GM18861 (cell line): ENCODE data around the gene IL21.
"Not testable (repeated sequence)": the region's sequence is repeated elsewhere in the genome, so short reads cannot be mapped to it uniquely, and the experiment has no call there.

Experiments
- ATAC-seq: cut with Tn5 transposase; IDR thresholded peaks from one replicate; pipeline ENCODE4 v1.9.1; 2021; ENCODE audit not compliant: unreplicated experiment

Gene IL21

DNA sequence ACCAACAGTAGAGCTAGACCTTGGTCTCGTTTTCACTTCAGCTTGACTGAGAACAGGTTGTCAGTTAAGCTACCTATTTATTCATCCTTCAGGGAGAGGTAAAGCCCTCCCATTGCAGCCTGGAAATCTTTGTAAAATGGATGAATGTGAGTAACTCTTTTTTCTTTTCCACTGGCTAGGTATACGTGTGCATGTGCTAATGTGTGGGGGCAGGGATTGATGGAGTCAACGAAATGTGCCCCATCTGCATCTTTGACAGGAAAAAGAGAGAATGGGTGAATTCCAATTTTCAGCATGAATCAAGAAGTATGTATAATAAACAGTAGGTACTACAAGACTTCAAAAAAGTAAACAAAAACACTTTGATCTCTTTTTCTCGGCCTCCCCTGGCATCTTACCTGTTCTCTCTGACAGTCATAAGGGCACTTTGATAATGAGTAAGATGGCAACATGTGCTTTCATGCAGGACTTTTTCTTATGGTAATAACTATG is at the start of gene IL21:
TSS of gene IL21 (minus strand) at position 51 of the 492 bp plus-strand sequence. CDS start 55 bp downstream, outside the sequence.
- no peak for ATAC-seq

DNA sequence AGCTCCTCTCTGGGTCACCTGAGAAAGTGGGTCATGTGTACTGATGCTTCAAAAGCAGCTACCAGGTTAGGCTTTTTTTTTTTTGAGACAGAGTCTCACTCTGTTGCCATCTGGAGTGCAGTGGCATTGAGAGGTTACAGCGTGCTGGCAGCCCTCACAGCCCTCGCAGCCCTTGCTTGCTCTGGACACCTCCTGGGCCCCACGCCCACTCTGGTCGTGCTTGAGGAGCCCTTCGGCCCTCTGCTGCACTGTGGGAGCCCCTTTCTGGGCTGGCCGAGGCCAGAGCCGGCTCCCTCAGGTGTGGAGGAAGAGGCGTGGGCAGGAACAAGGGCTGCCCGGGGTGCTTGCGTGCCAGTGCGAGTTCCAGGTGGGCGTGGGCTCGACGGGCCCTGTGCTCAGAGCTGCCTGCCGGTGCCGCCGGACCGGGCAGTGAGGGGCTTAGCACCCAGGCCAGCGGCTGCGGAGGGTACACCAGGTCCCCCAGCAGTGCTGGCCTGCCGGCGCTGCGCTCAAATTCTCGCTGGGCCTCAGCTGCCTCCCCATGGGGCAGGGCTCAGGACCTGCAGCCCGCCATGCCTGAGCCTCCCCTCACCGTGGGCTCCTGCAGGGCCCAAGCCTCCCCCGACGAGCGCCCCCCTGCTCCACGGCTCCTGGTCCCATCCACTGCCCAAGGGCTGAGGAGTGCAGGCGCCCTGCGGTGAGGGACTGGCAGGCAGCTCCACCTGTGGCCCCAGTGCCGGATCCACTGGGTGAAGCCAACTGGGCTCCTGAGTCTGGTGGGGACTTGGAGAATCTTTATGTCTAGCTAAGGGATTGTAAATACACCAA is 49.3 kb upstream of the IL21 start:
- no peak for ATAC-seq

DNA sequence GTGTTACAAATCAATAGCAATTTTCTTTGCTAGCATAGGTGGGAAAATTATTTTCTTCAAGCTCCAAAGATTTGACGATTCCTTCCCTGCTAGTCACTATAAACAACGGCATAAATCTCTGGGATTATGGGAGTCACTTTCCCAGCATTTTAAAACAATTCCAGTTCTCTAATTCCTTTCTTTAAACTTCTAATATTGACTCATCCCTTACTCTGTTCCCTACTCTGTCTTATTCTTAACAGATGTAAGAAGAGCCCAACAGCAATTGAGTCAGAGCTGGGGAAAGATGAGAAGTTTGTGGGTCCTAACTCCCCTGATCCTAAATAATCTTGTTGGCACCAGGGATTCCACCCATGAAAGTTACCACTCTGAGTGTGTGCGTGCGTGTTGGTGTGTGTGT is 47.4 kb upstream of the IL21 start:
- no peak for ATAC-seq

DNA sequence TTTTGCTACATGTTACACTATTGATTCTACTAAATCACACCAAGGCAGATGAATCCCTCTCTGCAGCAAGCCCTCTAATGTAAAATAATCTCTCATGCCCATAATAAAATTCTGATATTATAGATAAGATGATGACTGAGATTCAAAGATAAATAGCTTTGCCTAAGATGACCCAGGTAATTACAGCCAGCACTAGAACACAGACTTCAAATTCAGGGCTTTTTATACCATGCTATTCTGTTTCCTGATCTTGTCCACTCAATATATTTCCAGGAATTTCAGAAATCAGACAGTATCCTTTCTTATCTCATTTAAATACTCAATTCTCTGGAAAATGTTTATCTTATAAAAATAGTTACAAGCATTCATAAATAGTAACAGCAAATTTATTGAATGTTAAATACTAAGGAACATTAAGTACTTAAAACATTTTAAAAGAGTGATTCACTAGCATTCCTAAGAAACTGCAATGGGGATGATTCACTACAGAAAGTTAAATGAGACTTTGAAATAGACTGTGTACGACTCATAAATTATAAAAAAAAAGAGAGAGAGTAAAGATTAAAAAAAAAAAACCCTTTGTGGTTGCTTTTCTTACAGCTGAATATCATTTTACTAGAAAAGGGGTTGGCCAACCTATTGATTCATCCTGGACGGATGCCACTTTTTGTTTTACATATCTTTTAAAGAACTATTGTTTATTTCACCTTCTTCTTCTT is 45.8 kb upstream of the IL21 start:
- no peak for ATAC-seq

DNA sequence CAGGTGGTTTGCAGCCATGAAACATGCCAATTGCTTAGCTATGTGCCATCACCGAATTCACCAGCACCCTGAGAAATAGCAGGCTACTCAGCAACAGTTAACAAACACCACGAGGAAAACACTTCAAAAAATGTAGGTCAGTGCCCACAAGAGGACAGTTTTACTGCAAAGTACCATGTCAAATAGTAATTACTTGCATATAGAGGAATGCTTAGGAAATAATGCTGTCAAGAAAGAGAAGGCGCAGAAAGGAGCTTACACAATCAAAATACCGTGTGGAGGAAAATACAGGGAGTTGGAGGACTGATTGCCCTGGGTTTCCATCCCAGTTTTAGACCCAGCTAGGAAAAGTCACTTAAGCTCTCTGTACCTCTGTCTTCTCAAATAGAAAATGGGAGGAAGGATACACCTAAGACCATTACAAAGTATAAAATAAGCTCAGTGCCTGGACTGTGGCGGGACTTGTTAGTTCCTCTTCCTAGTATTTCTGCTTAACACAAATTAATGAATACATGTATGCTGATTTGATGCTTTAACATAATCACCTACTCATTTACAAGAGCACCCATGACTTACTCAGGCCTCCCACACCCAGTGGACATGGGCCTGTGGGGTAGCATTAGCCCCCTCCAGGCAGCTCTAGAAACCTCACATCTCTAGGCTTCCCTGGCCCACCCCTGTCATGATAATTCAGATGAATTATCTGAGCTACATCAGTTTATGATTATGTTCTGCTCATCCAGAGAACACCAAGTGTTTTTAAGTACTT is 44.5 kb upstream of the IL21 start:
- no peak for ATAC-seq

DNA sequence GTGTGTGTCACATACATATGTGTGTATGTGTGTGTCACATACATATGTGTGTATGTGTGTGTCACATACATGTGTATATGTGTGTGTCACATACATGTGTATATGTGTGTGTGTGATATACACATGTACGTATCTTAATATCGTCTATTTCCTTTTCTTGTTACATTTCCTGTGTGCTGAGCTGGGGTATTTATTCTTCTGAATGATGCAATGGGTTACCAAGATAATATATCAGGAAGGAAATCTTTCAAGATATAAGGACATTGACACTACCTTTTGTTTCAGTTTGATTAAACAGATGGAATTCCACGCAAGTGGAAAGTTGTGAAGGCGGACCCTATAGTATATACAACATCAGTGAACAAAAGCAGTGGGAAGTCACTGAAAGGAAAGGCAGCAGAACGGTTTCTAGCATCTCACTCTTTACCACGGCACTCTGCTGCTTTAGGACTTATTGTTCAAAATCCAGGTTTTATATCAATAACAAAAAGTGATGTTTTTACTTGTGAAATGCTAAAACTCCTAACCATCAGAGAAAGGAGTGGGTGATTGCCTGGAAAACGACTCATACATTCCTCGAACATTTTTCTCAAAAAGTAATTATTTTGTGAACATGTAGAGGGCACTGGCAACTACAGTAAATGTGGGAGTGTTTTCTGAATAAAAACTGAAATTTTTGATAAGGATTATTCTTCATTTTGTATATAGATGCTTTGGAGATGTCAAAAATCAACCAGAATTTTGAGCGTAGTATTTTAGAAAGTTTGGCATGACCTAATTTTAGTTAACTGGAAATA is 43.1 kb upstream of the IL21 start:
- ATAC-seq = no peak

DNA sequence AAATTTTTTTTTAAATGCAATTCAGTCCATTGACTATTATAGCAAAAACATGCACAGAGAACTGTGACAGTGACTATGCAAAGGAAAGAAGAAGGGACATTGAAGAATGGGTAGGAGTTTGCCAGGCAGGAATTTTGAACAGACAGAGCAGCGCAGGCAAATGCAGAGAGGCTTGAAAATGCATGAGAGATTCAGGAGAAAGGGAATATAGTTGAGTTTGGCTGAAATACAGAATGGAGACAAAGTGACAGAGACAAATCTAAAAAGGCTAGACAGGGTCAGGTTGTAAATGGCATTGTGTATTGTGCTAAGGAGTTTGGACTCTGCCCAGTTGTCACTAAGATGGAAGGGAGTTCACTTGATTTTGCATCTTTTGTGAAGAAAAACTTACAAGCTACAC is 42.4 kb upstream of the IL21 start:
- ATAC-seq = no peak

DNA sequence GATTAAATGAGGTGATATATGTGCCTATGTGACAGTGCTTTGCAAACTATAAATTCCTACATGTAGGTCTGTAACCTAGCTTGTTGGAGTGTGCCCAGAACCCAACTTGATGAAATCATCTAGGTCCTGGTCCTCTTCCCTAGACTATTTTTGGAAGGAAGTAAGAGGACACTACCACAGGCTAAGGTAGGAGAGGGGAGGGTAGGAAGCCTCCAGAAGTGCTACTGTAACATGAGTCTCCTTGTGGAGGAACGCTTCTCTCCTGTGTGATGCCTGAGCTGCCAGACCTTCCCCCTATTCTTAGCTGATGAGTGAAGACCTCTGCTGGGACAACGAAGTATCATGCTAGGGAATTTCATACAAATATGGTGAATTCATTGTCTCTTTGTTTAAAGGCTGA is 41.8 kb upstream of the IL21 start:
- no peak for ATAC-seq

DNA sequence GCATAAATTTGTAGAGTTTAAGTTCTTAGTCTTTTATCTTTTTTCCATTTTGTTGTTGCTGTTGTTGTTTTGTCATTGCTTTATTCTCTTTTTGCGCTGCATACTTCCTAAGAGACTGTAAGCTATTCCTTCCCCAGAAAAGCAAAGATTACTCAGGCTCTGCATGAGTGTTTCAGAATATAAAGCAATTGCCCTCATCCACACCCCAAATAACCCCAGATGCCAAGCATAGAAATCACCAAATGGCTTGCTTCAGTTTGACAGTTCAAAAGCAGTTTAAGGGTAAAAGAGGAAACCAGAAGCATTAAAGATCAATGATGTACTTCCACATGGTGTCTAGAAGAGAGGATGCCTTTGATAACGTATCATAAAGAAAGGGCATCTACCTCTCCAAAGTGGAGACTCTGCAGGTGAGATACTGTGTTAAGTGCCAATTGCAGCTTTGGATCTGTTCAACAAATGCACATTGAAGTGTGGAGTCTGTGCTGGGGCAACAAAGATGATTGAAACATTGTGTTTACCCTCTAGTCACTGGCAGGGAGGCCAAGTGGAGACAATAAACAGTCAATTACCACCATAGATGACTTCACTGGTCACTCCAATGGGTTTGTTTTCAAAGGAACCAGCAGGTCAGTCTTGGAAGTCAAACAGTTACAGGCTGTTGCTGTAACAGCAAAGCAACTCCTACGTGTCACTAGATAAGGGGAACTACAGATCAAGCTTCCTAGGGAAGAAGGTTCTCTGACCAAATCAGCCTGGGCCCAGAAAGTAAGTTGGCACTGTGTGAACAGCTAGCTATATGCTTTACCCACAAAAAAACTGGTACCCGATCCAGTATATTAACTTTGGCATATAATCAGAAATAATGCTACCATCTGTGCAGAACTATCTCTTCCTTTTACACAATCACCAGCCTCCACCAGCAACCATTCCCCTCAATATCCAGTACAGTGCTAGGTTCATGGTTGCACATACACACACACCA is 40.6 kb upstream of the IL21 start:
- no peak for ATAC-seq

DNA sequence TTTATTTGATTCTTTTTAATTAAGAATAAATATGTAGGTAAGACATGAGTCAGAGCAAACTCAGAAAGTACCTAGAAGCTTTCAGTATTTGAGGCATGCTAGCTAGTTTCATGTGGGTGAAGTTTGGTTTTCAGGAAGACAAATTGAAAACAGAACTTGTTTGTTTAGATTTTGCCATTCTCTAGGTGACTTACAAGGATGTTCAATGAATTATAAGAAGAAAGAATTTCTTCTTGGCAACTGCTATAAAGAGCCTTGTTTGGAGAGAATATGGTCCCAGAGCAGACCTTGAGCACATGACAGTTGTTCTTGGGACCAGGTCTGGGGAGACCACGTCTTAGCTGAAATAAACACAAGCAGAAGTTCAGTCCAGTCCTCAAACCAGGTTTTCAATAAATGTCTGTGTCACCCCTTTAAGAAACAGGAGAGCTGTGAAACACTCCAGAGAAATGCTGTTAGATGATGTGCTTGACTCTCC is 38.0 kb upstream of the IL21 start:
- peak; percentile 92 for ATAC-seq

DNA sequence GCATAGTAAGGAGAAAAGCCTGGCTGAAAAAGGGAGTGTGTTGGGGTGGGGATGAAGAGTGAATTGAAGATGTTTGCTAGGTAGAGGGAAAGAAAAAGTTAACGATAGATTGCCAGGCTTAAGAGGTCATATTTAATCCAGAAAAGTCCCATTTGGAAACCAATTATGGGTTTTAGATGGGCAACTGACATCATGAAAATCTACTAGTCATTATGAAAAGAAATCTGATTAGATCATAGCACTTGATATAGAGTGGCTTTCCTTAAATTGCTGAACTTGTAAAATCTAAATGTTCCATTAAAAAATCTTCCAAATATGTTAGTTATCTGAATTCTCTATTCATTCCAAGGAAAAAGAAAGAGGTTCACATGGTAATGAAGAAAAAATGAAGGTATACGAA is 37.5 kb upstream of the IL21 start:
- no peak for ATAC-seq

DNA sequence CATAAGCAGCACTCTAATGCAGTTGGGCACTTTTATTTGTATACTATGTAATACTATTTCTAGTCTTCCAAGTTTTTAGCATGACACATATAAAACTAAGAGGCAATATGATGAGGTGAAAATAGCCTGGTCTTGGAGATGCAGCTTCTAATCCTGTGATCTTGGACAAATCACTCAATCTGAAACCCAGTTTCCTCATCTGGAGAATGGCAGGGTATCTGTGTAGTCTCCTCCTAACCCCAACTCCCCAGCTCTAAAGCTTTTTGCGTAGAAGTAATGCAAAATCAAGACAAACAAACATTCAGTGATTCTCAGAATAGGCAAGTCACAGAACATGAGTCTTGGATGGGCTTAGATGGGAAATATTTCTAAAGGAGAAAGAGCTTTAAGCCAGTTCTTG is 36.7 kb upstream of the IL21 start:
- ATAC-seq = no peak

DNA sequence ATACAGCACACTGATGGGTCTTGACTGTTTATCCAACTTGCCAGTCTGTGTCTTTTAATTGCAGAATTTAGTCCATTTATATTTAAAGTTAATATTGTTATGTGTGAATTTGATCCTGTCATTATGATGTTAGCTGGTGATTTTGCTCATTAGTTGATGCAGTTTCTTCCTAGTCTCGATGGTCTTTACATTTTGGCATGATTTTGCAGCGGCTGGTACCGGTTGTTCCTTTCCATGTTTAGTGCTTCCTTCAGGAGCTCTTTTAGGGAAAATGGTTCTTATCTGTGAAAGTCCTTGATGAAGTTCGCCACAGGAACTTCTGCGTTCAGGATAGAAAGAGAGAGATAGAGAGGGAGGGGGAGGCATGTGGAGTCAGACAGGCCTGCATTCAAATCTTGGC is 35.7 kb upstream of the IL21 start:
- ATAC-seq = not testable (repeated sequence)

DNA sequence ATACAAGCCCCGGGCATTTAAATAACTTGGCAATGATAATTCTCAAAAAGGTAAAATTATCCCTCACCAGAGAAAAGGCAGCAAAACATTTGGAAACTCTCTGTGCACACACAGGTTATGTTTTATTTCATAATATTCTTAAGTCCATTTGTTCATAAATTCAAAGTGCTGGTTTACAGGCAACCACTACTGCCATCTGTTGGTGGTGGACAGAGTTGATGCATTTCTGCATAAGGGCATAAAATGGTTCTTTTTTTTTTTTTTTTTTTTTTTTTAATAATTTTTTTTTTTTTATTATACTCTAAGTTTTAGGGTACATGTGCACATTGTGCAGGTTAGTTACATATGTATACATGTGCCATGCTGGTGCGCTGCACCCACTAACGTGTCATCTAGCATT is 31.5 kb upstream of the IL21 start:
- no peak for ATAC-seq

DNA sequence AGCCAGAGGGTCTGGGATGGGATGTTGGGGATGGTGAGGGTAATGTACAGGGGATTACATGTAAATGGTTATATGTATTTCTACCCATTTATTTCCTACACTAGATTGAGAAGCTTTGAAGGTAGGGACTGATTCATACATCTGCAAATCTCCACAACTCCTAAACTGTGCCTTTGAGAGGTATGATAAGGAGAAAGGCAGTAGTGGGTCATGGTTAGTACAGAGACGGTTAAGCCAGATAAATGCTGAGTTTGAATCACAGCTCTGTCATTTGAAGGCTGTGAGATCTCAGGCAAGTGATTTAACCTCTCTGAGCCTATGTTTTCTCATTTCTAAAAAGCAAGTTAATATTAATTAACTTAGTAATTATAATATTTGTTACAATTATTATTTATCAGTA is 29.3 kb upstream of the IL21 start:
- no peak for ATAC-seq

DNA sequence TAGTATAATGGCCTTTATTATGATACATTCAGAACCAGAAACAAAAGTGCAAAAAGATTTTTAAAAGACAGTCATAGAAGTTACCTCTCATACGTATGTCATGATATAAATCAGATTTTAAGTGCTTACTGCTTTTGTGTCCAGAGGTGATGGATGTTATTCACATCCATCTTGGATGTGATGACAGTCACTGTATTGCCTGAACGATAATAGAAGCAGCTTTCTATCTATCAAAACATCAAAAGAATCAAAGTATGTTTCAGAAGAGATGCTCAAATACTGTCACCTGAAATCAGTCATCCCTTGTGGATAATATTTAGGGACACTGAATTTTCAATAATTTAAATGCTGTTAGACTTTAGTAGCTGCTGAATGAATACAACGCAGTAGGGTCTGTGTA is 26.8 kb upstream of the IL21 start:
- ATAC-seq = no peak

DNA sequence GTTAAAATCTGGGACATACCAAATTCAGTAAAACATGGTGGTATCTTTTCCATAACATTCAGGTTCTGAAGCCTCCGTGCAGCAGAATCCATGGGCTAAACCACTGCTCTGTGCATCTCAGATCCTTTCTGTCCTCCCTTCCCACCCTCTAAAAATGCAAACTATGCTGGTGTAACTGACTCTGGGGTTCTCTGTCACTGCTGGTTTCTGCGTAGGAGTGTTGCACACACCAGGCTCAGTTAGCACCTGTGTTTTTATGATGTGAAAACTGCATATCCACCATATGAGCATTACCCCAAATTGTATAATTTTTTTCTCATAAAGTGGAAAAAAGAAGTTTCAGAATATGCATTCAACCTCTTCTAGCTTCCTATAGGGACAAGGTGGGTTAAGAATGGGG is 22.4 kb upstream of the IL21 start:
- ATAC-seq = no peak

DNA sequence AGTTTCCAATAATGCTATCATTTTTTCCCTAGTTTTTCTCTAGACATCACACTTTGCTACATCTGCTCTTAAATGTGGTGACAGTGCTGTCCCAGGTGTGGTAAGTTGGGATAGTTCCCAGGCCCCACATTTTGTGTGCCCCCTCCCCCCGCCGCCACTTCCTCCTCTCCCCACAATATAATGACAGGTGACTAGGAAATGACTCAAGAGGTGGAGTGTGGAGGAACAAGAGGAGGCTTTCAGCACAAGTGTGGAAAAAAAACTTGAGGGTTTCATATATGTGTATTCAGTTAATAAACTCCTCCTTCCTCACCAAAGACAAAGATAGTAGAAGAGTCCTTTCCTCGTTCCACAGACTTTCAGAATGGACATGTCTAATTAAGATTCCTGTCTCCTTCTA is 18.3 kb upstream of the IL21 start:
- no peak for ATAC-seq

DNA sequence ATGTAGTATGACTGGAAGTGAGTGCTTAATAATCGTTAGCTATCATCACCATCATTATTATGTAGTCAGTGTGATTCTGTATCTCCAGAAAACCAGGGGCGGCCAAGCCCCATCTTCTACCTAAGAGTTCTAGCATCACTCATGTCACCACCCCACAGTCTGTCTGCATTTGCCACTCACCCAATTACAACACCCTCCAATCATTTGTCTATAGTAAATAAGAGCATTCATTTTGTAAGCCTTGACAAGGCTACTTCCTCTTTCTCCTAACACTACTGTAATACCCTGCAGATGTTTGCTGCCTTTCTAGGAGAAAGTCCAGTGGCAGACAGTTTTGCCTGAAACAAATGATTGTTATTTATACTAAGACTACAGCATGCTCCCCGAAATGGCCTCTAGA is 15.8 kb upstream of the IL21 start:
- ATAC-seq = no peak
